HG03558 (cell line): ENCODE measurements around the gene TNIK.

ENCODE experiments used
- ATAC-seq: cut with Tn5 transposase; IDR thresholded peaks from one replicate; pipeline ENCODE4 v1.9.1; 2021; ENCODE audit warnings: moderate number of reproducible peaks; ENCODE audit not compliant: unreplicated experiment; ENCODE audit errors: extremely low read depth

Gene TNIK

DNA sequence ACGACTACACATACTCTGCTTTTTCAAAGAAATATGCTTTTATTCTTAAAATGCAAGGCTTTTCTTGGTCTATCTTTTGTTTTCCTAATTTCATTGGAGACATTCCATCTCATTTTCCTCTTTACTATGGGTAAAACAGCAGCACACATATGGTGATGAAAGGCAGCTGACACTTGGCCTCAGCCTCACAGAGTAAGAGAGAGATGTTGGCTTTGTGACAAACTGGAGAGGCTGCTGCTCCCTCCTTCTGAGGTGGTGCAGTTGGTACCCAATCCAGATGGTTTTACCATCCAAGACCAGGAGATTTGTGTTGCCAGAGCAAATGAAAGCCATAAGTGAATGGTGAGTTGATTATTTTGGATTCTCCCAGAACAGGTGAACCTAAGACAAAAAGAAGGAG, 420.5 kb downstream of the TNIK start:
- no peak for ATAC-seq

DNA sequence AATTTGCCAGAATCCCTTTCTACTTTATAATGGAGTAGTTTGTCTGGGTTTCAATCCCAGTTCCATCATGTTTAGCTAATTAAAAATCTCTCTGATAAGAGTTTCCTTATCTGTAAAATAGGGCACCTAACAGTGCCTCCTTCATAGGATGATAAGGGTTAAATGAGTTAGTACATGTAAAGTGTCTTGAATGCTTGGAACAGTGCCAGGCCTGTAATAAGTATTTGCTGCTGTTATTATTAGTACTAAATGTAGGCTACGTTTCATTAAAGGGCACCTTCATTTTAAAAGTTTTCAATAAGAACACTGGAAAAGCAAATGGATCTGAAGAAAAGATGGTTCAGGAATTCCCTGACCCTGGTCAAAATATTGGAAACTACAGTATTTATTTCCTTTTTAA, 421.9 kb downstream of the TNIK start:
- no peak for ATAC-seq

DNA sequence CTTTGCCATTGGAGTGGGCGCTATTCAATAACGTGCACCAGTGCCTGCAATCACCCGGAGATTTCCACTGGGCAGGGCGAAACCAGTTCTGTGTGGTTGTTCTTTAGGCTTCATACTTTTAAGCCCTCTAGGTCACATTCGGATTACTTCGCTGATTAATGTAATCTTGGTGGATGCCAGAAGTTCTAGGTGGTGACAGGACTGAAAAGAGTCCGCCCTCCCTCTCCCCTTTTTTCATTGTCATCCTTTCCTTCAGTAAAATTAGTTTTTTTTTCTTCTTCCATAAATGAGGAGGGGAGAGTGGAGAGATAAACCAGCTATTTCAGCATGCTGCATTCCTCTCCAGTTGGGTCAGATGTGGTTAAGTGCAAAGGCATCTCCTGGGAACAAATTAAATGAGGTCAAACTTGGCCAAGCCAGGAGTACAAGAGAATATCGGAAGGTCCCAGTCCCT, 431.4 kb downstream of the TNIK start:
- ATAC-seq, result no peak

DNA sequence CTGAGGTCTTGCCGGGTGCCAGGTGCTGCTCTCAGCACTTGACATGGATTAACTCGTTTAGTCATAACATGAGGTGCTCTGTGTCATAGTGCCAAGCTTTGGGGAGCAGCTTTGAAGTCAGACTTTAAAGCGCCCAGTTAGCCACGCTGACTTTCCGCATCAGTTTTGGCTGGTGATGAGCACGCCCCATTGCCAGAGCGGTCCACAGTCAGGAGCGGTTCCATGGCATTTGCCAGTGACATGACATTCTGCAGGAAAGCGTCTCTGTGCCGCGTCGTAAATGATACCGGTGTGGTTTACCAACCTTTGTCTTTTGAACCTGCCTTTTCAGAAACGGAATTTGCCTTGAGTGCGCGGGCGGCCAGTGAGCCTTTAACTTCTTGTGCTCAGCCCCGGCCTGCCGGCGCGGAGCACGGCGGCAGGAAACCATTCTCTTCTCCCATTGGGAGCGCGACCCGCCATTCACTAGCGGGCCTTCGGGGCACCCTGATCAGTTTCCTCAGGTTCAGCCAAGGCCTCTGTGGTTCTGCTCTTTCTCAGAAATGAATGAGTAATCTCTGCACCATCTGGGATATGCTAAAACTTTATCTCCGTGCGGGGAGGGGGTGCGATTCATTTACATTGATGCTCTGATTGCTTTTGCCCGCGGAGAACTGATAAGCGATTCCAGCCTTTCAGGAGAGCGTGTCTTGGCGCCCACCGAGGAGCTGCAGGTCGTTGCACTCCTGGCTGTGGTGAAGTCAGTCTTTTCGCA, 432.0 kb downstream of the TNIK start:
- ATAC-seq, result no peak

DNA sequence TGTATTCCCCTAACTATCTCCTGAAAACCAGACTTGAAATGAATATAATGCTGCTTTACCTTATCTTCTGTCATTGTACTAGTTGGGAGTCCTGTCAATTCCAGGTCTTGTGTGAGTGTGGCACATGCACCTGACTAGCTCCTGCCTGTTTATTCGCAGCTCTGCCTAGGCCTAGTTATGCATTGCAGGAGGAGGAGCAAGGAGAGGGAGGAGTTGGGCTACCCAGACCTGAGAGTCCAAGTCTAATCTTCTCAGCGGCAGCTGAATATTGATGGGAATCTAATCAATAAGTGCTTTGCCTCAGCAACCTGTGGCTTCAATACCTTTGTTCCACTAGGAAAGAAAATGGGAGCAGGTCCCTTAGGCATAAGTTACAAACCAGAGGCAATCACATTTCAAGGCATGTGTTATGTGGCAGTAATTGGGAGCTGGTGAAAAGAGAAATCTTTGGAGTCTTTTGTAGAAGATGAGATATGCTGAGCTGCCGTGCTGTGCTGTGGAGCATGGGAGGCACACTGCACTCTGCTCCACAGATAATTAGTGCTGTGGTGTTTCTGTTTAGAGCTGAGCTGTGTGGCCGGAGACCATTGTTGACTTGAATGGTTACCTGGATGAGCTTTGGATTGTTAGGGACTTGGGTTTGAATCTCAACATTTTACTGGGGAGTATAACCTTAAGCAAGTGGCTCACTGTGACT, 433.5 kb downstream of the TNIK start, which contains the start of gene SLC2A2:
Gene SLC2A2 (minus strand): TSS at position 124 of the 697 bp plus-strand sequence. CDS start 50 bp downstream, at position 74.
- no peak for ATAC-seq

DNA sequence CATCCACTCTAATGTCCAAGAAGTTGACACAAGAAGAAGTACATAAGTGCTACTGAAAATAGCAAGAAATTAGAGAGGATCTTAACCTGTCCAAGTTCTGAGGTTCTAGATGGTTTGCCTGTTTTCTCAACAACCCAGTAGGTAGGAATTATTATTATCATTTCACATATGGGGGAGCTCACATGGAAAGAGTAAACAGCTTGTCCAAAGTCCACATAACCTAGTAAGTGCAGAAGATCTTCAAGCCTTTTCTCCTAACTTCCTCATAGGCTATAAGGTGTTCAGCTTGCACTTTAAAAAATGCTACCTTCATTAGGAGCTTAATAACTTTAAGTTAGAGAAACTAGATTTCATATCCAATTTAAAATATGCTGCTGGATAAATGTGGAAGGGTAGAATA, 436.6 kb downstream of the TNIK start:
- ATAC-seq, result no peak

DNA sequence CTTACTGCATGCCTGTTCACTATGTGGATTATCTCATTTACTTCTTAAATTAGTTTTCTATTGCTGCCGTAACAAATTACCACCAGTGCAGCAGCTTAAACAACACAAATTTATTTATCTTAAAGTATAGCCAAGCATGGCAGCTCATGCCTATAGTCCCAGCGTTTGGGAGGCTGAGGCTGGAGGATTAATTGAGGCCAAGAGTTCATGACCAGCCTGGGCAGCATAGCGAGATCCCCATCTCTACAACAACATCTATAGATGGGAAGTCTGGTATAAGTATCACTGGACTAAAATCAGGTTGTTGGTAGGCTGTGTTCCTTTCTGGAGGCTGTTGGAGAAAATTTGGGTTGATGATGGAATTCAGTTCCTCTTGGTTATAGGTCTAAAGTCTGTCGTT, 438.8 kb downstream of the TNIK start:
- no peak for ATAC-seq

DNA sequence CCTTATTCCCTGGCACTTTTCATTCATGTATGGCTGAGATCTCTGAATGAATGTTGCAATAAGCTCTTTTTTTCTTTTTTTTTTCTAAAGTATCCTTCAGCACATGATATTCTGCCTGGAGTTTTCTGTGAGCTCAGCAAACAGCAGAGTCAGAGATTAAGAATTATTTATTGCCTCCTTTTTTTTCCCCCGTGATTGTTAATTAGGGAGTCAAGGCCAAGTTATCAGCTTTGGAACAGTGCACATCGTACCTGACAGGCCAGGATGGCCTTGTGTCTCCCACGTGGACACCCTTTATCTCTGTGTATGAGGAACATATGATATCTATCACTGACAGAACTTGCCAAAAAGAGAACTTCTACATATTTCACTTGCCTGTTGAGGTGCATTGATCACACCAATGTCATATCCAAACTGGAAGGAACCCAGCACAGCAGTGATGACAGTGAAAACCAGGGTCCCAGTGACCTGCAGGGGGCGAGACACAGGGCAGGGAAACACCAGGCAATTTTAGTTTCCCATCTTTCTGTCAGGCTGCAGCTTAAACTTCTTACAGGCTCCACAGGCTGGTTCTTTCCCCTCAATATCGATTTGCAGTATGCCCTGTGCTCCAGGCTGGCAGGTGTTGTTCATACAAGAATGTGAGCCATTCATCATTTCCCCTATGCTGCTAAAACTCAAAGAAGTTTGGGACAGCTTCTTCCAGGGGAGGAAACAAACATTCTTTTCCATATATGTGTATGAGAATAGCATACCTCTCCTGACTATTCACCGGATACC, 441.9 kb downstream of the TNIK start:
- no peak for ATAC-seq

DNA sequence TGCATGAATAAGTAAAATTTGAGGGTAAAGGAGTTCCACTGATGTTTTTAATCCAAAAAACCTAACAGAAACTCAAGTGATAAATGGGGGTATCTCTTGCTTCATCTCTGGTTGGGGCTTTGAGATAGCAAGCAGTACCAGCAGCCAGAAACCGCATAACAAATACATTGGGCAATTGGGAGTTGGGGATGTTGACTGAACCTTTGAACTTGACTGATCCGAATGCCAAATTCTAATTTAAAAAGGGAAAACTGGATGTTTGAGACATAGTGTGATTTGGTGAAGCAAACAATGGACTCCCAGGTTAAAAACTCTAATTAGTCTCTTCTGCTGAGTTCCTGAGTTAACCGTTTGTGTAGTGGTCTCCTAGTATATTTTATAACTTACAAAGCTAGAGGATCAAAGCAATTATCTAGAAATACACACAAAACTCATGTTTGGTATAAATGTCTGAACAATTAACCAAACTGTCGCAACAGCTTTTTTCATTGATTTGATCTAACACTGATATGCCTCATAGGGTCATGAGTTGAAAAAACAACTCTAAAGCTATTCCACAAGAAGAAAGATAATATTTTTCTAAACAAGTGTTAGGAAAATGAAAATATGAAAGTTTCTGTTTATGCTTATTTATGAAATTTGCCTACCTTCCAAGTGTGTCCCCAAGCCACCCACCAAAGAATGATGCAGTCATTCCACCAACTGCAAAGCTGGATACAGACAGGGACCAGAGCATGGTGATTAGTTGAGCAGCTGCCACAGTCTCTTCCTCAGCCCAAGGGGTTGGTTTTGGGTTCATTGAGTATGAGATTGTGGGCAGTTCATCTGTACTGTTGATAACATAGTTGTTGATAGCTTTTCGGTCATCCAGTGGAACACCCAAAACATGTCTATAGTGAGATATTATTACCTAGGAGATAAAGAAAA, 446.1 kb downstream of the TNIK start:
- no peak for ATAC-seq

DNA sequence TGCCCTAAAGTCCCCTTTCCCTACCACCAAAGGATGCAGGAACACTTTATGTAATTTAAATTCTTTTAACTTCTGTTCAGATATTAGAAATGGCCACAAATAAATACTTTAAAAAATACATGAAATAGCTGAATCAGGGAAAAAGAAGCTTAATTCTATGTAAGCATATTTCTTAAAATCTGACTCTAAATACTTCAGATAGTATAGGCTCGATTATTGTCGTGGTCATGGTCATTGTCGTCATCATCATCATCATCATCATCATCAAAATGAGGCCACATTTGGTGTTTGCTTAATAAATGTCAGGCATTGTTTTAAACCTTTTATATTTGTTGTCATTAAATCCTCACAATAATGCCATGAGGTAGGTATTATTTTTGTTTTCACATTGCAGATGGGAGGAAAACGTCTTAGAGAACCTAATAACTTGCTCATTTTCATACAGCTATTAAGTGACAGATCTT, 448.3 kb downstream of the TNIK start:
- ATAC-seq, result no peak
